Esophagus mucosa (tissue), 1 donor: ENCODE results near the gene THBS3. TPM values are rescaled to one million over a fixed set of nuclear protein-coding genes. Genes with fewer than 3 reads are reported as not detected.
"Not testable (repeated sequence)": the region's sequence is repeated elsewhere in the genome, so short reads cannot be mapped to it uniquely, and the experiment has no call there.

Experiments used
- ATAC-seq: fragments of 200-7000 bp; cut with Tn5 transposase; one replicate; pipeline ENCODE4 v1.9.1; 2020
- total RNA-seq: library from RNA; stranded (reverse); gene quantifications from one replicate; pipeline ENCODE4 v1.2.4, GENCODE V29; 2023
- donor health status: DM: yes; HTN: yes; CAD: no.

The THBS3 gene
- total RNA-seq: 14.5 TPM

DNA sequence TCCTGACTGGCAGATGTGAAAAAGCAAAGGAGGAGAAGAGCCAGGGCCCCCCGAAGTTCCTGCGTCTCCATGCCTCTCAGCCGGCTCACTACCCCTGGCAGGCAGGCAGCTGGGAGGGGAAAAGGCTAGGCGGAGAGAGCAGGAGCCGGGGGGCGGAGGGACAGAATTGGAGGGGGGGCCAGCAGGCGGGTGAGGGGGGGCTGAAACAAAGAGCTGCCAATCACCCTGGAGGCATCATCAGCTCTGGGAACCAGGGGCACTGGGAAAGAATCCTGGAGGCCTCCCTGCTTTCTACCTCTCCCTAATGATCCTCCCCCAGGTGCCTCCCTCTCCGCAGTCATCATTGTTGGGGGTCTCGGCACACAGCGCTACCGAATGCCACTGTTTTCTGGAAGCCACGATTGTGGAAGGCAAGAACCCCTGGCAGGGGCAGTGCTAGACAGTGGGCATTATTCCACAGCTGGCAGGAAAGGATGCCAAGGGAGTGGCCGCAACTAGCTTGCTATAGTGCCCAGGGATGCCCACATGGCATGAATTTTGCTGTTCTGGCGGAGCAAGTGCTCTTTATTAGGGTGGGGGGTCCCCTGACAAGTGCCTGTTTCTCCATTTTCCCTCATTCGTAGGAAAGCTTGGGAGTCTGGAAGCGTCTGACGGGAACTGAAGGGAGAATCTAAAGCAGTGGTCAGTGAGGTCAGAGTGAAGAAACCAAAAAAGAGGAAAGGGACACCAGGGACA, at the start of gene THBS3:
Gene THBS3 (minus strand): TSS at position 92 of the 735 bp plus-strand sequence. CDS start 21 bp downstream, at position 71.
- ATAC-seq: no peak

DNA sequence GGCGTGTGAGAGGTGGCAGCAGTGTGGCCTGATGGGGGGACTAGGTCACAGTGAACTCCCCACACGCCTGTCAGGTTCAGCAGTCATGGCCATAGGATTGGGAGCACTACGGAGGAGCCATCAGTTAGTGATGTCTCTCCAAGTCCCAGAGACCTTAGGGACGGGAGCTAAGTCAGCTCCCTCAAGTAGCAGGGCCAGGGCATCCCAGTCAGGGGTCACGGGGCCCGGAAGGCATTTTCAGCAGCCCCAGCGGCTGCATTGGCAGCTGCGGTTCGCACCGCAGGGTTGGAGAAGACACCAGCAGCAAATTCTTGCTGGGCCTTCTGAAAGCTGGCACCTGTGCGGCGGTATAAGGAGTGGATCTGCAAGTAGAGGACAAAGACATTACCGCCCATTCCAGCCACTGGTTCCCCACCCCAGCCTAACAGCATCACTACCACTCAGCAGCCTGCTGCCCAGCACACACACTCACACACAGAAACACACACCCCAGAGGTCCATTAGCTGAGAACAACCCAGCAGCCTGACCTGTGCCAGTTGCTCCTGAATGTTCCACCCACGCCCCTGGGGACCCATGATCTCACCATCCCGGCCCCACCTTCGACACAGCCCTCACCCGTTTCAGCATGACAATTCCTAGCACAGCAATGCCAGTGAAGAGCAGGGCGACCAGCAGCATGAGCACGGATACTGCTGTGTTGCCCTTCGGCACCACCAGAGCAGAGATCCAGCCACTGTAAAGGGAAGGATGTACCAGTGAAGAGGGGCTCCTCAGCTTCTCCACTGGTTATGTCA, 48.6 kb upstream of the THBS3 start:
- peak; percentile 52 for ATAC-seq

DNA sequence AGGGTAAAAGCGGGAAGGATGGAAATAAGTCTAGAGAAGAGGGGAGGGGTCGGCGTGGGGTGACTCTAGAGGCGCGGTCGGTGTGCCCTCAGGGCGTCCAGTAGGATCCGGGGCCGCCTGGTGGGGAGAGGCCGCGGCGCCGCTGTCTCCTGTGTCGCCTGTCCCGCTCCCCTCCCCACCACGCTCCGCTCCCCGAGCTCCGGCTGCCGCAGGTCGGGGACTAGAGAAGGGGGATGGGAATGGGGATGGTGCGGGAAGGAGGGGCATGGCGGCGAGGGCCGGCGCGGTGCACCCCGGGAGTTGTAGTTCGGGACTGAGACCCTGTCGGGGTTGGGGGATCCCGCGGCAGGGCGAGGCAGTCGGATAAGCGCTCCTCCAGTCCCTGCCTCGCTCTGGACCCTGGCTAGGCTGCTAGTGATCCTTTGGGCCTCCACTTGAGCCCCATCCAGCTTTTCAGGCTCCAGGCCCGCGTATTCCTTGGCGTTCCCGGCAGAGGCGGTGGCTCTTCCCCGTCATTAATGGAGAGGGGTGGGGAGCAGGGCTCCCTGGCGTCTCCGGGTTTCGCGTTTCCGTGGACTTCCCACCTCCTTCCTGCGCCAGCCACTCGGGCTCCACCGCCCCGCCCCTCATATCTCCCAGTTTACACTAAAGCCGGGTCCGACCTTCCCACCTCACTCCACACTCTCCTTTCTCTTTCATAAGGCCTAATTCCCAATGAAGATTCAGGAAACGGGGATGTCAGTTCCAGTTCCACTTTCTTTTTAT, 47.7 kb upstream of the THBS3 start, which contains the start of gene ENTREP3:
Gene ENTREP3 (minus strand): TSS at position 241 of the 765 bp plus-strand sequence. CDS start 606 bp downstream, outside the sequence.
- peak; percentile 68 for ATAC-seq

DNA sequence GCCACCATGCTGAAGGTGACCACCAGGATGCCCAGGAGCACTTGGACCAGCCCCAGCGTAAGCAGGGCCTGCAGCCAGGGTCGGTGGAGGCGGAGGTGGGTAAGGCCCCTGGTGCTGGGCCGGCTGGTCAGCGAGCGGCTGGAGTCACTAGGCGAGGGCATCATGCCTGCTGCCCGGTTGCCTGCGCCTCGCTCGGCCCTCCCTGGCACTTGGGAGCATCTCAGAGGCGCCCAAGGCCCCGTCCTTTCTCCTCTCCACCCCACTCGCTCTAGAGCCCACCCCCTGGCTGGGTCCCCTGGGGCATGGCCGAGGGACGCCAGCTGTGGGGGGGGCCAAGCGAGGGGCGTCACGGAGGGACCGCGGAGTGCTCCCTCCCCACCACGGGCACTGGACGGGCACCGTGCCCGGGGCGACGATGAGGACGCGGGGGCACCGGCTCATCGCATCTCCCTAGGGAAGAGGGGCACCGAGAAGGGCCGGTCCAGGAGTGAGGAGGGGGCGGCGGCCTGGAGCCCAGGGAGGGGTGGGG, 47.1 kb upstream of the THBS3 start:
- peak; percentile 5 for ATAC-seq

DNA sequence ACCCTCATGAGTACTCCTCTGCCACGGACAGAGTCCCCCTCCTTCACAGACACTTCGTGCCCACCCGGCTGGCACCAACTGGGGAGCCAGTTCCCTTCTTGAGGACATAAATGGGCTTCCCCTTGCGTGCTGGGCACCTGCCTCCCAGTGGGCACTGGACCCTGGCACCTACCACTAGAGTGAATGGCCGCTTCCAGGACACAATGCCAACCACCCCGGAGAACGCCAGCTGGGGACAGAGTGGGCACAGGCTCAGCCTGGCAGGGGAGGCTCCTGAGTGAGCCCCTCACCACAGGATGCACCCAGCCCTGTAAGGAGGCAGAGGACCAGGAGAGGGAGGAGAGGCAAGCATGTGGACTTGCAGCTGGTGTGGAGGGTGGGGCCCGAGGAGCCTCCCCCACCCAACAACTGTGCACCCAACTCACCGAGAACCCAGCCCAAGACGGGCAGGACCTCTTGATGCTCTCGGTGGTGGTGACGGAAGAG, 46.6 kb upstream of the THBS3 start:
- peak; percentile 5 for ATAC-seq

DNA sequence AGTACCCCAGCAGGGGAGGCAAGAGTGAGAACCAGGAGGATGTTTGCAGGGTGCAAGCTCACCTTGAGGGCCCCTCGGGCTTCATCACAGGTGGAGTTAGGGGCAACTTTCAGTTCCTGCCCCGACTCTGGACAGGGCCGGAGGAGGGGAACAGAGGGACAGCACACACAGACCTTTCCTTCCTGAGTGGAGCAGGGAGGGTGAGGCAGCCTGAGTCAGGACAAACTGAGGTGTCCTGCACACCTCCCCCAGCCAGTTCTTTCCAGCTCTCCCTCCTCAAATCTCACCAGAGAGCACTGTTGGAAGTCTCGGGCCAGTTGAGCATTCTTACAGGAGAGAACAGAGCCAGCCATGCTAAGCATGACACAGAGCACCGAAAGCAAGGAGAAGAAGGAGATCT, 46.1 kb upstream of the THBS3 start:
- peak; percentile 15 for ATAC-seq

DNA sequence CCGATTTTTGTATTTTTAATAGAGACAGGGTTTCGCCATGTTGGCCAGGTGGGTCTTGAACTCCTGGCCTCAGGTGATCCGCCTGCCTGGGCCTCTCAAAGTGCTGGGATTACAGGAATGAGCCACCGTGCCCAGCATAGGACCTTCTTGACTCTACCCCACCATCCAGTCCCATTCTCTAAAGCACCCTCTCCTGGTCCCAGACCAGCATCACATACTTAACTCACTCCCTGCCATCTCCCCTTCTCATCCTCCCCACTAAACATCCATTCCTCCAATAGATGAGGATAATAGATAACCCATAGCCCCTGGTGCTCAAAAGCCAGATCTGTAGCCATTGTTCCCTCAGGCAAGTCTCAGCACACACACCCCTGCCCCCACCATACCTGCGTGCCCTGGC, 45.5 kb upstream of the THBS3 start:
- ATAC-seq: no peak

DNA sequence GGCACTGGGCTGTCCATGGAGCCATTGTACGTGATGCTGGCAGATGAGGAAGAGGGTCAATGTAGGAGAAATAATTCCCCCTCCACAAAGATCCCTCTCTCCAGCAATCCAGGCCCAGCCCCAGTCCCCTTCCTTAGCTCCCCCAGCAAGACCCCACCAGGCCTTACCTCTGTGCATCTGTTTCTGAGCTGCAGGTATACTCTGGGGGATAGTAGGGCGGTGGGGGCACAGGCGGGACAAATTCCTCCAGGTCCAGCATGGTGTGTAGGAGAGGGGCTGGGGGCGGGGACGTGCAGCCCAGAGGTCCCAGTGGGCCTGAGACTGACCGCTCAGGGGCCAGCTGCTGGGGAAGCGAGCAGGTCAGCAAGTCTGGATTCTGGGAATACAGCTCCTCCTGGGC, 43.9 kb upstream of the THBS3 start:
- ATAC-seq: no peak

DNA sequence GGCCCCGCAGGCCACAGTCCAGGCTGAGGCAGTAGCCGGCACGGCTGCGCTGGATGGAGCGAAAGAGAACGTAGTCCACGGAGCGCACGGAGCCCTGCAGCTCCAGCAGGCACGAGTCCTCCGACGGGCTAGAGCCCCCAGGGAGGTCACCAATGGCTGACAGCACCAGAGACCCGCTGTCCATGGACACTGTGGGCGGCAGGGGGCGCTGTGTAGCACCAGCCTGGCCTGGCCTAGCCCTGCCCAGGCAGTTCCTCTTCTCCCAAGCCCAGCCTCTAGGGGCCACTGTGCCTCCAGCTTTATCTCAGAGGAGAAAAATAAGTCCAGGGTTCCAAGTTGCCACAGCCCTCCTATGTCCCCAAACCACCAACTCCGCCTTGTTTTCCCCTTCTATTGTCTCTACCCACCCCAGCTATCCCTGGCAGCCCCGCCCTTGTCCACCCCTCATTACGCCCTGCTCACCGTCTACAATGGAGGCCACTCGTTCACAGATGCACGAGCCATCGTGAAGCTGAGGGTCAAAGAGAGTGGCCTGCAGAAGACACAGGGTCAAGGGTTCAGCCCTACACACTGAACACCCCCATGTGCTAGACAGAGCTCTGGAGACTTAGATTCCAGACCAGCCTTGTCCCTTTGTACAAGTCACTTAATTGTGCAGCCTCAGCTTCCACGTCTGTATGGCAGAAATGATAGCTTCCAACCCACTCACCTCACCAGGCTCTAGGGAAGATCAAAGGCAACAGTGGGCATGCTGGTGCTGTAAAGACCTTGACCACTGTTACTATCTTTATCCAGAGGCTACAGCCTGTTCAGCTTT, 43.1 kb upstream of the THBS3 start:
- ATAC-seq: peak; percentile 86

DNA sequence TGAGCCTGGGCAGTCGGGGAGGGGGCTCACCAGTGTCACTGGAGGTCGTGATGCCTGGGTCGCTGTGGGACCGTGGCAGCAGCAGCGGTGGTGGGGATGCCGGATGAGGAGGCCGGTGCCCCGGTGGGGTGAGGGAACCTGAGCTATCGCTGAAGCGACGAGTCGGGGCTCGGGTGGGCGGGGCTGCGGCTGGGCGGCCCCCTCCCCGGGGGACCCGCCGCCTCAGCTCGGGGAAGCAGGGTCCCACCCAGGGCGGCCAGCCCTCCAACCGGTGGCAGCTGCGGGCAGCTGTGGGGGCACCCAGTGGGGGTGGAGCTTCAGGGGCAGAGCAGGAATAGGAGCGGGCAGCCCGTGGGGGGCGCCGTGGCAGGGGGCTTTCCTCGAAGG, 42.5 kb upstream of the THBS3 start:
- peak; percentile 0 for ATAC-seq

DNA sequence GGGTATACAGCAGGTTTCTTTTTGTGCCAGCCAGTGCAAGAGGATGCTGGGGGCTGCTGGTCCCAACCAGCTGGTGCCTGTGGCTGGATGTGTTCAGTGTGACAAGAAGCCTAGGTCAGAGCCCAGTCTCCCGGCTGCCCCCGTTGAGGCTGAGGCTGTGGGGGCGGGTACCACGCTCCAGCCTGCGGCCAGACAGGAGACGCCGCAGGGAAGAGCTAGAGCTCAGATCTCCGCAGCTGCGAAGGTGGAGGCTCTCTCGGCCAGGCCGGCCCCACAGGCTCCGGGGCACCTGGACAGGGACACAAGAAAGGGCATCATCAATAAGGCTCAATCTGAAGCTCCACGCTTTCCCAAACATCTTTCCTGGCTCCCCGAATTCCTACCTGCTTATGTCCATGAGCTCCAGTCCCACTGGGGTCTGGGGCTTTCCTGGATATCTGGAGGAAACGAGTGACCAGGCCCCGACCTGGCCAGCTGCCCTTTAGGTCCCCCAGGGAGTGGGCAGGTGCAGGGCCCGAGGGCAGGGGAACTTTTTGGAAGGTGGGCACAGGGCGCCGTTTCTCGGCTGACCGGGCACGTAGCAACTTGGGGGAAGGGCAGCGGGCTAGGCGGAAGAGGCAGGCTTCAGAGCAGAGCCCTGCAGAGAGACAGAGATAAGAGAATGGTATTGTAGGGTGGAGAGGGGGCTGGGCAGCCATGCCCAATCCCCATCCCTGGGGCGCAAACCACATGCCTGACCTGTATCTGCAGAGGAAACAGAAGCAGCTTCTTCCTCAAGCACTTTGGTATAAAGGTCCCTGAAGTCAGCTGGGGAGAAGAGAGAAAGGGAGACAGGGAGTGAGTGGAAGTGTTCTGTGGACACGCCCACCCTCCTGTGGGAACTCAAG, 40.2 kb upstream of the THBS3 start:
- ATAC-seq: no peak

DNA sequence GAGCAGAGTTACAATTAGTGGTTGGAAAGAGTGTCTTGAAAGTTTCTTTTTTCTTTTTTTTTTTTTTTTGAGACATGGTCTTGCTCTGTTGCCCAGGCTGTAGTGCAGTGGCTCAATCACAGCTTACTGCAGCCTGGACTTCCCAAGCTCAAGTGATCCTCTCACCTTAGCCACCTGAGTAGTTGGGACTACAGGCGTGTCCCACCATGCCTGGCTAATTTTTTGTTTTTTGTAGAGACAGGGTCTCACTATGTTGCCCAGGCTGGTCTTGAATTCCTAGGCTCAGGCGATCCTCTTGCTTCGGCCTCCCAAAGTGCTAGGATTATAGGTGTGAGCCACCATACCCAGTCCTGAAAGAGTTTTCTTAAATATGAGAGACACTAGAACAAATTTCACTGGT, 39.1 kb upstream of the THBS3 start:
- not testable (repeated sequence) for ATAC-seq

DNA sequence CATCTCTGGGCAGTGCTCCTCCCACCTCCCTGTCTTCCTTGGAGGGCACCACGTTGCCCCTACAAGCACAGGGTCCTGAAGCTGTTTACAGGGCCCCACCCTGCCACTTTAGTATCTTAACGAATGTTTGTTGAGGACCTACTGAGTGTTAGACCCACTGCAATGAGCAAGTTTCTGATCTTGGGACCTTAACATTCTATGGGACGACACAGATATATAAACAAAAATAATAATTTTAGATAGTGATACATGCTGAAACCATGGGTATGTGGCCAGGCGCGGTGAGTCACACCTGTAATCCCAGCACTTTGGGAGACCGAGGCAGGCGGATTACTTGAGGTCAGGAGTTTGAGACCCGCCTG, 37.4 kb upstream of the THBS3 start:
- no peak for ATAC-seq

DNA sequence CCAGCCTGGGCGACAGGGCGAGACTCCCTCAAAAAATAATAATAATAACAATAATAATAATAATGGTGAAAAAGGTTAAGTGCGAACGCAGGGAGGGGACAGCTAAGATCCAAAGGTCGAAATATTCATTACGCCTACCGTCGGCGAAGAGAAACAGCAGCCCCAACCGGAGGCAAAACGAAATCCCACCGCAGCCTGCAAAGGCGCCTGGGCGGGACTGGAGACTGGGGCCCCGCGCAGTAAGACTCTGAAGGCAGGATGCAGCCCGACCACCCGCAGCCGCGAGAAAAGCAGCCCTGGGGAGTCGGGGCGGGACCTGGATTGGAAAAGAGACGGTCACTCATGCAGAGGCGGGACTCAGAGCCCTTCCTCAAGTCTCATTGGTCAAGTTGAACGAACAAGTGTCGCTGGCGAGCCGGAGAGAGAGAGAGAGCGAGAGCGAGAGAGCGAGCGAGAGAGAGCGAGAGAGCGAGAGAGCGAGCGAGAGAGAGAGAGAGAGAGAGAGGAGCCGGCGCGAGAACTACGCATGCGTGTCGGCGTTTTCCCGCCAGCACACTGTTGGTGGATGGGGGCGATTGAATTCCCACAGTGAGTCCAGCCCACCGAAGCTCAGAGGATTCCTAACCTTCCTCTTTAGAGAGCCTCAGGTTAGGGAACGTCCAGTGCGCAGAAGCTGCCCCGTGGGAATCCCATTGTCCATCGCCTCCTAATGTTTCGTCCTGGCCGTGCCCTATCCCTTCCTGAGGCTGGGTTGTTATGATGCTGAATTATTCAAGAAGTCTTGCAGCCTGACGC, 36.9 kb upstream of the THBS3 start:
- peak; percentile 85 for ATAC-seq

DNA sequence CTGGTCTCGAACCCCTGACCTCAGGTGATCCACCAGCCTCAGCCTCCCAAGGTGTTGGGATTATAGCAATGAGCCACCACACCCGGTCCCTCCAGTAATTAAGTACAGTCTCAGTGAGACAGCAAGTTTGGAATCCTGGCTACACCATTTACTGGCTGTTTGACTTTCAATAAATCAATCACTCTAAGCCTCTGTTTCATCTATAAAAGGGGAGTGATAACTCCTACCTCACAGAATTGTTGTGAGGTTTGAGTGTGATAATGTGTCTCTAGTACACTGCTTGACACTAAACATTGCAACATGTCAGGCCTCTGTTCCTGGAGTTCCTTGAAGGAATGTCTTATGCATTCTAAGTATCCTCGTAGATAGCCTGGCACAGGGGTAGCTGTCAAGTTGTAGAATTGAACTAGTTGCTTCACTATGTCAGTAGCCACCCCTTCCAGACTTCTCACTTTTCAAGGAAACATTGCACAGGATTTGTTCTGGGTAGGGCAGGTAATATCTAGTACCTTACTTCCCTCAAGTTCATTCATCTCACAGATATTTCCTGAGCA, 35.2 kb upstream of the THBS3 start:
- peak; percentile 1 for ATAC-seq

DNA sequence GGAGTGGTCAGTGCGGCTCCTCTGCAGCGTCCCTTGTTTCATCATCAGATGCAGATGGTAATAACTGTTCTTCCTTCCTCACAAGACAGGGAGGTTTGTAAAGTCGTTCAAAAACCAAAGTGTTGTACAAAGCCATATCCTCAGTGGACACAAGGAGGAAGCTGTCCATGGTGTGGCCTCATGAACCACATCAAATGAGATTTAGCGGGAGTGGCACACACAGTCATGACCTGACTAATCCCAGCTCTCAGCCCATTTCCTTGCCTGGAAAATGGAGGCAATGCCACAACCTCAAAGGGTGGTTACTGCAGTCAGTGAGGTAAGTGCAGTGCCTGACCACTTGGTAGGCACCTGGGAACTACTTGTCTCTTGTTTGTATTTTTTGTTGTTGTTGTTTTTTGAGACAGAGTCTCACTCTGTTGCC, 34.2 kb upstream of the THBS3 start:
- peak; percentile 17 for ATAC-seq

DNA sequence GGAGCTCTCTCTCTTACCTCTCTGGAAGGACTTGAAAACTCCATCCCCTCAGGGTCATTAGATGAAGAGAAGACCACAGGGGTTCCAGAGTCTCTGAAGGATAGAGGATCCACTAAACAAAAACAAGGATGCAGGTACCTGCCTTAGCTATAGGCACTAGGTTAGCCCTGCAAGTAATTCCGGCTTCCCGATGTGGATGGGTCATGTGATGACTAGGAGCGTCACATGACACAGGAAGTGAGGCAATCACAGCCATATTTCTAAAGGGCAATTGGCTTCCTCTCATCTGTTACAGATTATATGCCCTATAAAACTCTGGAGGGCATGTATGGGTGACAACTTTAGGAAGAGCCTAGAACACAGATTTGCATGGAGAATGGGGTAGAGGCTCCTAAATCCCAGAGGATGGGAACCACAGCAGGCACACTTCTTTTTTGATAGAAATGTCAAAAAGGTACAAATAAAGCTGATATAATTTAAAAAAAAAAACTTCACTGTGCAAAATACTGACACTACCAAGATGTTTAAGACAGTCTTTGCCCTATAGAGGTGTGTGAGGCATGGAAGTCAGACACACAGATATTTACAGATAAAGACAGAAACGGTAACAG, 33.5 kb upstream of the THBS3 start:
- peak; percentile 62 for ATAC-seq

DNA sequence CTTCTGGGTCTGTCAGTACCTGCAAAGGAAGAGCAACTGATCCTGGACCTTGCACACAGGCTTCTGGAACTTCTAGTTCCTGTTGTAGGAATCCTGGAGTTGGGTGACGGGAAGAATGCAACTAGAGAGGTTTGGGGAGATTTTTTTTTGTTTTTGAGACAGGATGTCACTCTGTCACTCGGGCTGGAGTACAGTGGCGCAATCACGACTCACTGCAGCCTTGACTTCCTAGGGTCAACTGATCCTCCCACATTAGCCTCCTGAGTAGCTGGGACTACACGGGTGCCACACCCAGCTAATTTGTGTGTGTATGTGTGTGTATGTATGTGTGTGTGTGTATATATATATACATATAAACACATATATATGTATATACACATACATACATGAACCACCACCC, 28.8 kb upstream of the THBS3 start:
- no peak for ATAC-seq

DNA sequence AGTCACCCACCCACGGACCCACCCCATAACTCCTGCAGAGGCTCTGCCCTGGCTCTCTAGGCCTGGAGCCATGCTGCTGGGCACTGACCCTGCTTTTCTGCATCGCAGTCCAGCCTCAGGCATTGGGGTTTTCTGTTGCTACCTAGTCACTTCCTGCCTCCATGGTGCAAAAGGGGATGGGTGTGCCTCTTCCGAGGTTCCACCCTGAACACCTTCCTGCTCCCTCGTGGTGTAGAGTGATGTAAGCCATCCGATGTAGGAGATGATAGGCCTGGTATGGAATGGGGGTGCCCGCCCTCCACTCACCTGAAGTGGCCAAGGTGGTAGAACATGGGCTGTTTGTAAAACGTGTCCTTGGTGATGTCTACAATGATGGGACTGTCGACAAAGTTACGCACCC, 27.7 kb upstream of the THBS3 start:
- peak; percentile 44 for ATAC-seq
